Stimulated activated CD8-positive, alpha-beta memory T cell treated with anti-CD3 and anti-CD28 coated beads, Interleukin-12 subunit alpha, Interleukin-12 subunit beta, amount 100 ng/mL, for 4 hours (primary cell): ENCODE results near the gene INPP1.
"Not testable (repeated sequence)": the region's sequence is repeated elsewhere in the genome, so short reads cannot be mapped to it uniquely, and the experiment has no call there.

Source experiments
- DNase-seq: peaks from one replicate; pipeline ENCODE4 v3.0.0-alpha.2; 2020; ENCODE audit warnings: low read depth

INPP1 gene, protein sequence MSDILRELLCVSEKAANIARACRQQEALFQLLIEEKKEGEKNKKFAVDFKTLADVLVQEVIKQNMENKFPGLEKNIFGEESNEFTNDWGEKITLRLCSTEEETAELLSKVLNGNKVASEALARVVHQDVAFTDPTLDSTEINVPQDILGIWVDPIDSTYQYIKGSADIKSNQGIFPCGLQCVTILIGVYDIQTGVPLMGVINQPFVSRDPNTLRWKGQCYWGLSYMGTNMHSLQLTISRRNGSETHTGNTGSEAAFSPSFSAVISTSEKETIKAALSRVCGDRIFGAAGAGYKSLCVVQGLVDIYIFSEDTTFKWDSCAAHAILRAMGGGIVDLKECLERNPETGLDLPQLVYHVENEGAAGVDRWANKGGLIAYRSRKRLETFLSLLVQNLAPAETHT

DNA sequence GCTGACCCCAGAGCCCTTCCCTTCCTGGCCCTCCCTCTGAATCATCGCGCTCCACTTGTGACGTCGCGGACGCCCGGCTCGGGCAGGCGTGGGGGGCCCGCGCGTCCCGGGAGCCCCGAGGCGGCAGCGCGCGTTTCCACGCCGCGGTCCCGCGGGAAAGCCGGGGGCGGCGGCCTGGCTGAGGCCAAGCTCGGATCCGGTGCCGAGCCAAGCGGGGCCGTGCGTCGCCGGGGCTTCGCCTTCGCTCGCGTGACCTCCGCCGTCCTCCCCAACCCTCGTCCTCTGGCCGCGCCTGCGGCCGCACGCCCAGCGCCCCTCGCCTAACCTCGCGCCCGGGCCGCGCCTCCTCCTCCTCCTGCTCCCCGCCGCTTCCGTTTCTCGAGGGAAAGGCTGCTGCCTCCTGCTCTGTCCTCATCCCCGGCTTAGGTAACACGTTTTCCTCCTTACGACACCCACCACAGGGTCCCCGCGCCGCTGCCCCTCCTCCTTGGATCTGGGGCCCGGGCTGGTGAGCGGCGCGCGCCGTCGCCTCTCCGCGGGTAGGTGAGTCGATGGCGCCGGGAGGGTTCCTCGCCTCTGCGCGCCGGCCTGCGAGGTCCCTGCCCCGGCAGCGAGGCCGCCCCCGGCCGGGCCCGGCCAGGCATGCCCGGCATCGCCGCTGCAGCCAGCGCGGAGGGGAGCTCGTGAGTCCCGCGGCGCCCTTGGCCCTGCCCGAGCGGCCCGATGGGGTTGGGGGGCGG, at the start of gene INPP1:
TSS of gene INPP1 (plus strand) at position 54 of the 740 bp plus-strand sequence. CDS start 16,514 bp downstream, outside the sequence.
- DNase-seq = peak; percentile 27

DNA sequence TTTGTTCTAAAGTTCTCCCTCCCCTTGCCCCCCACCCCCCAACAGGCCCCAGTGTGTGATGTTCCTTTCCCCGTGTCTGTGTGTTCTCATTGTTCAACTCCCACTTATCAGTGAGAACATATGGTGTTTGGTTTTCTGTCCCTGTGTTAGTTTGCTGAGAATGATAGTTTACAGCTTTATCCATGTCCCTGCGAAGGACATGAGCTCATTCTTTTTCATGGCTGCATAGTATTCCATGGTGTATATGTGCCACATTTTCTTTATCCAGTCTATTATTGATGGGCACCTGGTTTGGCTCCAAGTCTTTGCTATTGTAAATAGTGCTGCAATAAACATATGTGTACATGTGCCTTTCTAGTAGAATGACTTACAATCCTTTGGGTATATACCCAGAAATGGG, 45.5 kb upstream of the INPP1 start:
- DNase-seq = not testable (repeated sequence)

DNA sequence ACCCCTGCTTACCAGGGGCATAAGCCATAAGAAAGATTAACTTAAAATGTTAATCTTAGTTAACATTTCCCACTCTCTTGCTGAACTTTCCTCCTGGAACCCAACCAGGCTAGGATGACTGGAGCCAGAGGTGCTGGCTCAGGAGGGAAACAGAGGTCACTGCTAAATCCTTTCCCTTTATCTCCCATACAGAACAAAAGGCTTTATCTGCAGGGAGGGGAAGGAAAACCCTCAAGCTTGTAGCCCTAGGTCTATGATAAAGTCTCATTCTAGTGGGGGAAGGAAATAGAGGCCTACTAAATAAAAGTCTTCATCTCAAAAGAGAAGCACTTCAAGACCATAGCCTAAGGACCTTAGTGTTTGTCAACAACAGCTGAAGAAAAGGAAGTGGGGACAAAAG, 42.4 kb upstream of the INPP1 start:
- no peak for DNase-seq

DNA sequence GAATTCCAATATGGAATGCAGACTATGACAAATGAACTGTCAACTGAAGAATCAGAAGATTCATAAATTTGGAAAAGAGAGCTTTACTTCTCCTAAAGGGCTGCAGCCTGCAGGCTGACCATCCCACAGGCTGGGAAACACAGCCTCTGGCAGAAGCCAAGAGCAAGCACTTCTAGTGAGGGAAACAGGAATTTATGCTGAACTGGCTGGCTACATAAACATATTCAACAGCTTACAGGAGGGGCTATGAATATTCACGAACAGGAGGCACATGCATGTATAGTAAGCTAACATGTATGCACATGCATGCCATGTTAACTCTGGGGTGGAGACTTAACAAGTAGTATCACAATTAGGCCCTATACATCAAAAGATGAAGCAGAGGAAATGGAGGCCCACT, 41.3 kb upstream of the INPP1 start:
- DNase-seq = no peak

DNA sequence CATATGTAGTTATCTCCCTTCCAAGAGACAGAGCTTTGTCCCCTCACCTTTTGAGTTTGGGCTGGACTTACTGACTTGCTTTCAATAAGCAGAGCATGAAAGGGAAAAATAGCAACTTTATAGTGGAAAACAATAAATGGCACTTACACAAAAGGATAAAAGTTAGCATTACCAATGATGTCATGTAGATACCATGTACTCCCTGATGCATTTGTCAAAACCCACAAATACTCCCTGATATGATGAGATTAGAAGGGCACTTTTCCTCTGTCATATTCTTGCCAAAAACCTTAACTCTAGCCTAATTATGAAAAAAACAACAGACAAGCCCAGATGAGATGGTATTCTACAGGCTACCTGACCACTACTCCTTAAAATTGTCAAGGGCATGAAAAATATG, 39.7 kb upstream of the INPP1 start:
- DNase-seq = no peak

DNA sequence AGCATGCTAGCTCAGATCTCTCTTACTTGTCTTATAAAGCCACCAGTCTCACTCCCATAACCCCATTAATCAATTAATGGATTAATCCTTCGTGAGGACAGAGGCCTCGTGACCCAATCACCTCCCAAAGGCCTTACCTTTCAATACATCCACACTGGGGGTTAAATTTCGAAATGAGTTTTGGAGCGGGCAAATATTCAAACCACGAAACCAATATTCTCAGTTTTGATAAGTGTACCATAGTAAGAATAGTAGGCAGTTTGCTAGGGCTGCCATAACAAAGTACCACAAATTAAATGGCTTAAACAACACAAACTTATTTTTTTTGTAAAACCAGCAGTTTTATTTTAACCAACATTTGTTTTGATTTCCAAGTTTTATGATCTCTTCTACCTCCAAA, 39.0 kb upstream of the INPP1 start:
- no peak for DNase-seq

DNA sequence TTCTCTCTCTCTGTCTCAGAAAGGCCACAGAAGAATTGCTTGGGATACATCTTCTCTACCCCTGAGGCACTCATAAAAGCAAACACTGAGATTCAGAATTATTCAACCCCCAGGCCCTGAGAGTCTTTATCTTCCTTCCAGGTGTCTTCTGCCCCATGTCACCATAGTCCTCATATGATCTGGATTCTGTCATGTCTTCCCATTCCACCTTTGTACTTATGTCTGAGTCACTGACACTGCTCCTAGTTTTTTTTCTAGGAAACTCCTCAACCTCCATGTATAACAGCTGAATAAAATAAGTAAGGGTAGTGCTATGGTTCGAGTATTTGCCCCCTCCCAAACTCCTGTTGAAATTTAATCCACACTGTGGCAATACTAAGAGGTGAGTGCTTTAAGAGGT, 35.4 kb upstream of the INPP1 start:
- no peak for DNase-seq

DNA sequence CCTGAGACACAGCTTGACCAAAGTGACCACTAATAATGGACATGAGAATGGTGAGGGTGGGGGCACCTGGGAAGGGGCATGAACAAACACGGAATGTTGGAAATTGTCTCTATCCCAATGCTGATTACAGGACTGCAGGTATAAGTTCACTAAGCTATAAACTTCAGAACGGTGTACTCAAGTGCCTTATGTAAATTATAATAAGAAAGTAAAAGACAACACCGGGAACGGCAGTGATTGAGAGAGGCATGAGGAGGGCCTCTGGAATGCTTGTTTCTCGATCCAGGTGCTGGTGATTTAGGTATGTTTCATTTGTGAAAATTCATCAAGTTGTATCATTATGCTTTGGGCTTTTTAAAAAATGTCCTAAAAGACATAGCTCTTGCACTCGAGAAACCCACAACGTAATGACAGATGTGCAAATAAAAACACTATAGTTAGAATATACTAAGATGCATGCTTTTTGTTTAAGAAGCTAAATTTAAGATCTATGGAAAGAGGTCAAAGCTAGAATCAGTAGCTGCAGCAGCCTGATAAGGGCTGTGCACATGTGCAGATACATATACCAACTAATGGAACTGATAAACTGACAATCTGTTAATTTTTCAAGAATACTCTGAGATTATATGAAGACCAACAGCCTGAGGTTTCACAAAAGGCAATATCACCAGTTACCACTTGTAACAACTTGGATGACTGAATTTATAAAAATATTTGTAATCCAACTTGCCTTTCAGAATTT, 31.3 kb upstream of the INPP1 start:
- no peak for DNase-seq

DNA sequence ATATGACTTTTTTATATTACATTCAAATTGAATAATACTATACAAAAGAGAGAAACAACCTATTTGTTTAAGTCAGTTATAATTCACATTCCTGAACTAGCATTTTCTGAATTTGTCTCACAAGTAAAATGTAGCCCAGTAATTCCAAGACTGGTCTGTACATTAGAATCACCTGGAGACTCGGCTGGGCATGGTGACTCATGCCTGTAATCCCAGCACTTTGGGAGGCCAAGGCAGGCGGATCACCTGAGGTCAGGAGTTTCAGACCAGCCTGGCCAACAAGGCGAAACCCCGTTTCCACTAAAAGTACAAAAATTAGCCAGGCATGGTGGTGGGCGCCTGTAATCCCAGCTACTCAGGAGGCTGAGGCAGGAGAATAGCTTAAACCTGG, 30.8 kb upstream of the INPP1 start:
- not testable (repeated sequence) for DNase-seq

DNA sequence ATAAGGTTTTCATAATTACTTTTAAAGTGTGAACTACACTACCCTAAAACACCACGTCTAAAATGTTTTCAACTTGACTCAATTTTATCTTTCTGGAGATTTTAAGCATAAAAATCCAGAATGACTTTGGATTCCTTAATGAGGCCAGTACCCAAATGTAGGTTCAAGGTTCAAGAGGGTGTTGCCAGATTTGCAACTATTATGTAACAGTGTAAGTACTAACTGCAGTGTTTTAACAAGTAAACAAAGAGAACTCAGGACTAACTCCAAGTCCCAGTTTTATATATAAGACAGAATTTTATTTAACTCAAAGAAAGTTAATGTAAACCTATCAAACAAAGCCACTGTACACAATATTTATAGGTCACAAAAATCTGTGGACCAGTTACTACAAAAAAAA, 29.5 kb upstream of the INPP1 start:
- no peak for DNase-seq

DNA sequence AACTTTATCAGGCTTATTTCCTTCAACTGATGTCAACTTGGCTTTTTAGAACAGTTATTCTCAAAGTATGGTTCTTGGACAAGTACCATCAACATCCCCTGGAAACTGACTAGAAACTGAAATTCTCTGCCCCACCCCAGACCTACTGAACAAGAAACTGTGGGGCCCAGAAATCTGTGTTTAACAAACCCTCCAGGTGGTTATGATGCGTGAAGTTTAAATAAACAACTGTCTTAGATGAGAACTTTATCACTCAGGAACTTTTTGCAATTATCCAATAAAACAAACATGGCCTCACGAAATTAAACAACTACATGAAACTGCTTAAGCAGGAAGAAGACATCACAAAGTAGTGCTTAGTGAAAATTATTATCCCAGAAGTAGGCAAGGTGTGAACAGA, 28.1 kb upstream of the INPP1 start:
- DNase-seq = no peak

DNA sequence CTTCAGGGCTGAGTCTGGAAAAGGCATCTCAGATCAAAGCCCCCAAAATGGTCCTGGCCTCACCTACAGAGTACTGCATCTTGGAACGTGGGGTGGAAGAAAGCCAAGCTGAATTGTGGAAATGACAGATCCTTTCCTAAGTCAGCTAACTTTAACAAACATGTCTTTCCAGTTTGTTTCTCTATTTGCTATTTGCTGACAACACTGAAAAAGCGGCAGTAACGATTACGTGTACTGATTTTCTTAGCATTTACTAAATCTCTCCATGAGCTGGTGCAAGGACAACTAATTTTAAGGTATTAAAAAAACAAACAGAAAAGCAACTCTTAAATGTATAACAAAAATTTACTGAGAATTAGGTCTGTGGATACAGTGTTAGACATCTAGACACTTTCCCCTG, 24.9 kb upstream of the INPP1 start:
- no peak for DNase-seq

DNA sequence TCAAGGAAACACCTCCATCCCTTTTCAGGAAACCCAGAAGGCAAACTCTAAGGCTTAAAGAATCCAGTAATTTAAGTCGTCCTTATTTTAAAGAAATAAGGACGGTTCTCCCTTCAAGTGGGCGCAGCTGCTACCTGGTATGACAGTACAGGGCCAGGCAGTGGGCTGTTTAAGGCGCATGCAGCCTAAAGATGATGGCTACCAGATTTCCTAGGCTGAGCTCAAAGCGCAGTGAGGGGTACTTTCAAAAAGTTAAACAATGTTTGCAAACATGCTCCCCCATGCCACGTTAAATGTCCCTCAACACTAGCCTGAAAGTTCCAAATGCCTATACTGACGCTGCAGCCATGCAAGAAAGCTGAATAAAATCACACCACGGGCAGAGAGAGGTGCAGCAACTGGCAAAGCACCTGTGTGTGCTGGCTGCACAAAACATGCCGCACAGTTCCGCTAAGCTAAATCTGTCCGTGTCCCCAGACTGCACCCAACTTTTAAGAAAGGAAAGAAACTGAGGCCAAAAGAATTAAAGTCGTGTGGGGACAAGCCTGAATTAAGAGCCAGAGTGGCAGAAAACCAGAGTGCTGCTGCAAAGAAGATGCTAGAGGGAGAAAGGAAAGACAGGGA, 24.3 kb upstream of the INPP1 start:
- no peak for DNase-seq

DNA sequence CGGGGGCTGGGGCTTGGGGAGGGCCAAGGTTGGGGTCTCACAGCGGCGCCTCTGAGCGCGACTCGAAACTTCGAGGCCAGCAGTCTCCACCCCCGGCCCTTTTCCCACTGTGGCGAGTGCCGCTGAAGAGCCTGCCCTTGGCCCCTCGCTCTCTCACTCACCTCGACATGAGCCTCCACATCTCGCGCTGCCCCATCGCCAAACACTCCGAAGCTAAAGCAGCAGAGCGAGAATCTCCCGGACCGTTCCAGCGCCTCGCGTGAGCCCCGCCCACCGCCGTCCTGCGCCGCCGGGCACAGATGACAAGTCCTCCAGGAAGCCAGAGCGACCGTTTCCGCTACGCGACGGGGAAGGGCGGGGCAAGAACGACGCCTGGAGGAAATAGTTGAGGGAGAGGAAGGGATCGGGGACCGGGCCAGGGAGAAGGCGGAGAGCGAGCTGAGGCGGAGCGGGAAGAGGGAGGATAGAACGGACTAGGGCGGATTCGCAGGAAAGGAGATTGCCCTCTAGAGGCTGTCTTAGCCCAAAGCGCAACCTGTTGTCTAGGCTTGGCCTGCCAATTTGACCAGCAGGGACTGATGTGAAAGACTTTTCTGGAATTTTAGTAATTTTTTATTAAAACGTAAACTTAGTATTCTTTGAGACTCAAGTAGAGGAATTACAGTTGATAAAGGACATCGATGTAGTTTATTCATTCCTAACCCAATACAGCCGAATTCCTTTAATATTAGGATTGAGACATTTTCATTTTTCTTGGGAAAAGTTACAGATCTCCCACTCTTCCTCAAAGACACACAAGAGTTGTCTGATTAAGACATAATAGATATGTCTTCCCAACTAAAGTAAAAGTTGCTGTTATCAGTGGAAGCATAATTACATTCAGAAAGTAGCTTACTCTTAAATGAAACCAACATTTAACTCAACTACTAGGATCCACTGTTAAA, 23.6 kb upstream of the INPP1 start, which contains the start of gene HIBCH:
TSS of gene HIBCH (minus strand) at position 272 of the 944 bp plus-strand sequence. CDS start at position 196, 76 bp downstream.
- peak; percentile 79 for DNase-seq

DNA sequence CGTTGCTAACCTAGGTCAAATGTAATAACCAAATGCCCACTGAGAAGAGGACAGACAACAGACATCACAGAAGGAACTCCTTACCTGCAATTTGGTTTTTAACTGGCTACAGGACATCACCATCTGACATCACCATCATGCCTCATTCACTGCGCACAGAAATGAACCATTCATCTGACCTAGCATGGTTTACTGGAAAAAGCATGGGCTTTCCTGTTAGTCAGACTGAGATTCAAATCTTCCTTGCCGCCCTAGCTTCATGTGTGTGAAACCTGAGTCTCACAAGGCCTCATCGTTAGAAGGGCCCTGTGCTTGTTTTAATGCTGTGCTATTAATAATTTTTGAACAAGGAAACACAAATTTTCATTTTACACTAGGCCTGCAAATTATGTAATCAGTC, 22.7 kb upstream of the INPP1 start:
- DNase-seq = no peak

DNA sequence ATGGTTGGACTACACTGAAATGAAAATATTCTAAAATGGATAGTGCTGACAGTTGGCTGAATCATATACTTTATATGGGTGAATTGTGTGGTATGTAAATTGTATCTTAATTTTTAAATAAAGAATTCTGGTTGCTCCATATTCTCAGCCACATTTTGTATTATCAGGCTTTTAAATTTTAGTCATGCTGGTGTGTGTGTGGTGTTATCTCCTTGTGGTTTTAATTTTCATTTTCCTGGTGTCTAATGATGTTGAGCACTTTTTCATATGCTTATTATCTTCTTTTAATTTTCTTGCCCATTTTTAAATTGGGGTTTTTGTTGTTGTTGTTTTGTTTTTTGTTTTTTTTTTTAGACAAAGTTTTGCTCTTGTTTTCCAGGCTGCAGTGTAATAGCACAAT, 20.0 kb upstream of the INPP1 start:
- no peak for DNase-seq

DNA sequence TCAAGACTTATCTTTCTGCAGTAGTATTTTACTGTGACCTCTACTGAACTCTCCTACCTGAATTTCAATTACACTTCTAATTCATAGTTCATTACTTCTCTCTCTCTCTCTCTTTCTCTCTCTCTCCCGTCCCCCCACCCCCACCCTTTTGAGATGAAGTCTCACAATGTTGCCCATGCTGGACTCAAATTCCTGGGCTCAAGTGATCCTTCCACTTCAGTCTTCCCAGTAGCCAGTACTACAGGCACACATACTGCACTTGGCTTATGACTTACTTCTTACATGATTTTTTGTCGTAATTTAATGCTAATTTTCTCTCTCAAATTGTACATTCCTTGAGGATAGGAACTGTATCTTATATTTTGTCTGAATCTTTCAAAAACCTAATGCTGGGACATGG, 17.8 kb upstream of the INPP1 start:
- DNase-seq = no peak

DNA sequence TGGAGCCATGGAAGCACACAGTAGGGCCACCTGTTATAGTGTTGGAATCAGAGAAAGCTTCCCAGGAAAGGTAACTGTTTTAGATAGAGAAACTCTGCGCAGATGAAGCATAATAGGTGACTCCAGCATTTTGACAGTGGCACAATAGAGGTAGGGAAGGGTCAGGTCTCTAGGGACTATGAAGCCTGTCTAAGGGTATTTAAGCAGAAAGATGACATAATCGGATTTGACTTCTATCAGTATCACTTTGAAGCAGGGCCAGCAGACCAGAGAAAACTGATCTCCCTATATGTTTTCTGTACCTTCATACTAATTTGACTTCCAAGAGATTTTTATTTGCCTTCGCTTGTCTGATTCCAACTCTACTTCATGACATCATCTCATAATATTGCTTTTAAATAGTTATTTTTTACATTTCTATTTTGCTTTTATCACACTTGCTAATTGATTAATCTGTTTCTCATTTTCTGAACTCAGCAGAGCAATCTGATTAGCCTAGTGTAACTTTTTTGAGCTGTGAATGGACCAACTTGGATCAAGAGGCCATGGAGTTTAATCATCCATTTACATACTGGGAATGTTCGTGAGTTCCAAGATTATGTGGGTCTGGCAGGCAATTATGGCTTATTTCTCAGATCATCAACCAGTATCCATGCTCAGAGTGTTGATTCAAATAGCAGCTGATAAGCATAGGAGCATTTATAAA, 15.4 kb upstream of the INPP1 start:
- no peak for DNase-seq

DNA sequence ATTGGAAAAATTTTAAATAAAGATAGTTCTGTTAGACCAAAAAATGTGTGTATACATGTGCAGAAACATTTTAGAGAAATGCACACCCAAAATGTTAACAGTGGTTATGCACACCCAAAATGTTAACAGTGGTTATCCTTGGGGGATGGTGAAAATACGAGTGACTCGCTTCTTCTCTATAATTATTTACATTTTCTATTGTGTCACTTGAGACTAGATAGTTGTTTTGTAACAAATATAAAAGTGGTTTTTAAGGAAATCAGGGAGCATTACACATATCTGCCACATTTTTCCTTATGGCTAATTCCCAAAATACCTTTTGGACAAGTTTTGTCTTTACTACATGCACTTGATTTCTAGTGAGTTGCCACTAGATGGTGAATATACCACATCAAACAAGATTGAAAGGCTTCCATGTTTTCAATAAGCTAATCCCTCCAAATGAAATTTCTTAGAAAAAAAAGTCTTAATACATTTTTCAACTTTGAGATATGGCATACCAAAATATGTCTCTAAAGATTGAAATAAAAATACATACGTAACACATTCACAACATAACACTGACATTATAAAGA, 14.7 kb upstream of the INPP1 start:
- no peak for DNase-seq

DNA sequence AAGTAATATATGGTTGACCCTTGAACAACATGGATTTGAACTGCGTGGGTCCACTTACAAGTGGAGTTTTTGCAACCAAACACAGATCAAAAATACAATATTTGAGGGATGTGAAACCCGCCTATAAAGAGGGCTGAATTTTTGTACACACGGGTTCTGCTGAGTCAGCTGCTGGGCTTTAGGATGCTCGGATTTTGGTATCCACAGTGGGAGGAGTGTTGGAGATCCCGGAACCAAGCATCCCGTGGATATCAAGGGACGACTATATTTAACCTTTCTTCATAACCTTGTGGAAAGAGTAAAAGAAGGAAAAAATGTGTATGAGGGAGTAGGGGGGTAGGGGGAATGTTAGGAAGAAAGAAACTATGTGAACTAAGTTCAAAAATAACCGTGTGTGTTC, 10.0 kb upstream of the INPP1 start:
- DNase-seq = no peak
